ENCODE measurements around the gene PAX3. TPM values are rescaled to one million over a fixed set of nuclear protein-coding genes. Genes with fewer than 3 reads are reported as not detected.

The PAX3 gene
- total RNA-seq, 1 experiment from 2014 or later: not detected

- TF ChIP-seq CTCF (IDR thresholded peaks at IDR 0.05 in 2 of 3, conservative IDR thresholded peaks at IDR 0.05 in 1 of 3; ENCODE audit: borderline replicate concordance in 1 of 3, insufficient read depth in 1 of 3, low read depth in 2 of 3, low read length in 2 of 3) (no peak), ELF1 (IDR thresholded peaks at IDR 0.05; ENCODE audit: borderline replicate concordance, low read depth) (no peak), FOSL1 (IDR thresholded peaks at IDR 0.05; ENCODE audit: low read depth) (no peak), POLR2A (IDR thresholded peaks at IDR 0.05; ENCODE audit: borderline replicate concordance, extremely low read depth, insufficient read depth, insufficient read length) (no peak), REST (IDR thresholded peaks at IDR 0.05; ENCODE audit: low read depth) (no peak), EGR1 (IDR thresholded peaks at IDR 0.05; ENCODE audit: low read depth) (no peak), SP1 (IDR thresholded peaks at IDR 0.05; ENCODE audit: low read depth) (no peak), POLR2AphosphoS5 (IDR thresholded peaks at IDR 0.05; ENCODE audit: low read depth, low read length) (no peak), ATF3 (IDR thresholded peaks at IDR 0.05) (no peak)
Measured at GRCh38 chr2:222160944-222161343, 137.9 kb downstream of the PAX3 start (continued).

- POLR2A ChIA-PET: no interaction called here
- Histone ChIP-seq H3K9ac (ENCODE audit: low read length) (no peak overlapping the region), H4K20me1 (ENCODE audit: insufficient read depth) (no peaks in the 10 kb centered on the region), H3K9me2 (ENCODE audit: insufficient read depth) (no peaks in the 10 kb centered on the region), H3K79me2 (ENCODE audit: insufficient read depth, low read length) (no peaks in the 10 kb centered on the region), H3K36me3 (ENCODE audit: control insufficient read depth in 1 of 2, insufficient read depth in 2 of 2, low read length in 2 of 2) (no peaks in the 10 kb centered on the region), H3K4me1 (ENCODE audit: control insufficient read depth in 1 of 2, insufficient read depth in 2 of 2, low read length in 2 of 2) (no peaks in the 10 kb centered on the region), H3K27ac (ENCODE audit: low read depth, low read length) (no peak overlapping the region), H3K4me3 (replicated peaks in 1 of 2; ENCODE audit: low read depth in 1 of 2, low read length in 2 of 2) (no peak overlapping the region), H3K9me3 (ENCODE audit: control insufficient read depth in 1 of 2, insufficient read depth in 1 of 2, low read depth in 1 of 2, low read length in 2 of 2) (no peaks in the 10 kb centered on the region), H3K4me2 (ENCODE audit: low read length) (no peak overlapping the region), H3K27me3 (ENCODE audit: insufficient read depth, low read length) (peaks cover 24% of the 10 kb centered on the region), H2AFZ (ENCODE audit: low read depth, low read length, poor library complexity, severe bottlenecking) (no peak overlapping the region)
- DNase-seq (ENCODE audit: low read depth, low spot score) (no peak), ATAC-seq (no peak)
- RAD21 ChIA-PET (ENCODE audit: low non-redundant PET in 1 of 2, low total read pairs in 2 of 2, uncharacterized antibody in 2 of 2, unreplicated experiment in 2 of 2): no interaction called here
- intact Hi-C loops (cut with micrococcal nuclease): no loop called here
- no TSS peak for BruUV-seq (replicated peaks)
- TF ChIP-seq CTCF (IDR thresholded peaks at IDR 0.05 in 2 of 3, conservative IDR thresholded peaks at IDR 0.05 in 1 of 3; ENCODE audit: borderline replicate concordance in 1 of 3, insufficient read depth in 1 of 3, low read depth in 2 of 3, low read length in 2 of 3) (no peak), SRF (IDR thresholded peaks at IDR 0.05; ENCODE audit: low read depth) (no peak), EZH2phosphoT487 (IDR thresholded peaks at IDR 0.05; ENCODE audit: borderline replicate concordance) (no peak), ELF1 (IDR thresholded peaks at IDR 0.05; ENCODE audit: borderline replicate concordance, low read depth) (no peak)
- CTCF ChIA-PET: no interaction called here
Measured at GRCh38 chr2:222160125-222160524, 138.7 kb downstream of the PAX3 start.
